Memory B cell (primary cell): Measurements from ENCODE around the gene SP6.
A peak's percentile ranks its signal among the peaks of the same experiment; 100 is the strongest.

ENCODE experiments used
- ATAC-seq: fragments of 150-1000 bp; cut with Tn5 transposase; 2 replicates; pipeline ENCODE4 v1.10.0; 2021; ENCODE audit warnings: low read depth, mild to moderate bottlenecking, moderate library complexity
- DNase-seq, 2 donors: peaks; one replicate each; pipeline ENCODE4 v3.0.0; 2022; ENCODE audit warnings: low spot score in 2 of 2
- H3K27ac Mint-ChIP-seq: one replicate; pipeline ENCODE4 v1.8.0; 2022; ENCODE audit warnings: mild to moderate bottlenecking, moderate library complexity, mixed read lengths
- H3K27me3 Mint-ChIP-seq: one replicate; pipeline ENCODE4 v1.8.0; 2022; ENCODE audit warnings: mixed read lengths
- H3K36me3 Mint-ChIP-seq: one replicate; pipeline ENCODE4 v1.8.0; 2022; ENCODE audit warnings: mild to moderate bottlenecking, mixed read lengths
- H3K4me1 Mint-ChIP-seq: one replicate; pipeline ENCODE4 v1.8.0; 2022; ENCODE audit warnings: mixed read lengths
- H3K4me3 Mint-ChIP-seq: one replicate; pipeline ENCODE4 v1.8.0; 2022; ENCODE audit warnings: mild to moderate bottlenecking, moderate library complexity, mixed read lengths
- H3K9me3 Mint-ChIP-seq: one replicate; pipeline ENCODE4 v1.8.0; 2022; ENCODE audit warnings: mixed read lengths

The SP6 gene

GRCh38 chr17:47884905-47885730 lies 34.2 kb upstream of the SP6 start:
- no peak for ATAC-seq
- no peak overlapping the region for H3K4me3 Mint-ChIP-seq

GRCh38 chr17:47884427-47884740 lies 33.4 kb upstream of the SP6 start:
- Mint-ChIP-seq H3K27me3 (peaks cover 16% of the 10 kb centered on the region), H3K27ac (no peak overlapping the region), H3K4me1 (no peaks in the 10 kb centered on the region), H3K36me3 (no peaks in the 10 kb centered on the region), H3K9me3 (no peaks in the 10 kb centered on the region), H3K4me3 (no peak overlapping the region)
- DNase-seq, result no peak
- no peak for ATAC-seq

More at GRCh38 chr17:47884905-47885730, 34.2 kb upstream of the SP6 start:
- Mint-ChIP-seq H3K4me1 (no peaks in the 10 kb centered on the region), H3K9me3 (no peaks in the 10 kb centered on the region), H3K27me3 (peaks cover 14% of the 10 kb centered on the region), H3K36me3 (no peaks in the 10 kb centered on the region), H3K27ac (no peak overlapping the region)
- DNase-seq, result no peak

GRCh38 chr17:47883589-47884426 lies 32.8 kb upstream of the SP6 start:
- Mint-ChIP-seq H3K4me1 (no peaks in the 10 kb centered on the region), H3K4me3 (no peak overlapping the region)
- ATAC-seq, result no peak

GRCh38 chr17:47882695-47883588 lies 32.0 kb upstream of the SP6 start:
- H3K36me3 Mint-ChIP-seq, result no peaks in the 10 kb centered on the region
- H3K9me3 Mint-ChIP-seq, result no peaks in the 10 kb centered on the region
- ATAC-seq, result no peak
- no peak overlapping the region for H3K4me3 Mint-ChIP-seq
- H3K4me1 Mint-ChIP-seq, result no peaks in the 10 kb centered on the region
- no peak for DNase-seq
- no peak overlapping the region for H3K27ac Mint-ChIP-seq
- peaks cover 24% of the 10 kb centered on the region for H3K27me3 Mint-ChIP-seq

More at GRCh38 chr17:47883589-47884426, 32.8 kb upstream of the SP6 start:
- H3K36me3 Mint-ChIP-seq, result no peaks in the 10 kb centered on the region
- H3K27ac Mint-ChIP-seq, result no peak overlapping the region
- no peaks in the 10 kb centered on the region for H3K9me3 Mint-ChIP-seq
- peaks cover 20% of the 10 kb centered on the region for H3K27me3 Mint-ChIP-seq
- no peak for DNase-seq

- ATAC-seq (no peak), DNase-seq (no peak)
- H3K4me1 Mint-ChIP-seq, result no peaks in the 10 kb centered on the region
- H3K36me3 Mint-ChIP-seq, result no peaks in the 10 kb centered on the region
- no peaks in the 10 kb centered on the region for H3K9me3 Mint-ChIP-seq
- no peak overlapping the region for H3K27ac Mint-ChIP-seq
- peaks cover 24% of the 10 kb centered on the region for H3K27me3 Mint-ChIP-seq
- no peak overlapping the region for H3K4me3 Mint-ChIP-seq
These were observed 31.3 kb upstream of the SP6 start for GRCh38 chr17:47882247-47882646.

- H3K36me3 Mint-ChIP-seq, result peaks cover 3% of the 10 kb centered on the region
- no peaks in the 10 kb centered on the region for H3K9me3 Mint-ChIP-seq
- no peaks in the 10 kb centered on the region for H3K4me1 Mint-ChIP-seq
- H3K27me3 Mint-ChIP-seq, result peaks cover 30% of the 10 kb centered on the region
- H3K4me3 Mint-ChIP-seq, result no peak overlapping the region
- no peak overlapping the region for H3K27ac Mint-ChIP-seq
- ATAC-seq (no peak), DNase-seq (no peak)
These were observed 29.0 kb upstream of the SP6 start for GRCh38 chr17:47879776-47880454.

- no peak overlapping the region for H3K27ac Mint-ChIP-seq
- no peaks in the 10 kb centered on the region for H3K4me1 Mint-ChIP-seq
- DNase-seq, result no peak
- H3K27me3 Mint-ChIP-seq, result peaks cover 34% of the 10 kb centered on the region
- no peak overlapping the region for H3K4me3 Mint-ChIP-seq
- H3K9me3 Mint-ChIP-seq, result no peaks in the 10 kb centered on the region
- no peak for ATAC-seq
- H3K36me3 Mint-ChIP-seq, result peaks cover 3% of the 10 kb centered on the region
These were observed 28.1 kb upstream of the SP6 start for GRCh38 chr17:47879028-47879585.

- ATAC-seq, result no peak
- Mint-ChIP-seq H3K4me1 (peaks cover 5% of the 10 kb centered on the region), H3K27ac (no peak overlapping the region), H3K9me3 (no peaks in the 10 kb centered on the region), H3K27me3 (peaks cover 40% of the 10 kb centered on the region), H3K36me3 (peaks cover 3% of the 10 kb centered on the region), H3K4me3 (no peak overlapping the region)
- no peak for DNase-seq
These were observed 27.5 kb upstream of the SP6 start for GRCh38 chr17:47878203-47879027.

- DNase-seq (no peak), ATAC-seq (no peak)
- Mint-ChIP-seq H3K27me3 (peaks cover 37% of the 10 kb centered on the region), H3K36me3 (peaks cover 3% of the 10 kb centered on the region), H3K4me3 (no peak overlapping the region), H3K9me3 (no peaks in the 10 kb centered on the region), H3K4me1 (peaks cover 5% of the 10 kb centered on the region), H3K27ac (no peak overlapping the region)
These were observed 26.5 kb upstream of the SP6 start for GRCh38 chr17:47877368-47878034.

GRCh38 chr17:47875011-47875985 lies 24.3 kb upstream of the SP6 start:
- H3K4me1 Mint-ChIP-seq, result peaks cover 5% of the 10 kb centered on the region
- no peak overlapping the region for H3K27ac Mint-ChIP-seq
- peaks cover 3% of the 10 kb centered on the region for H3K36me3 Mint-ChIP-seq
- peaks cover 38% of the 10 kb centered on the region for H3K27me3 Mint-ChIP-seq
- no peak overlapping the region for H3K4me3 Mint-ChIP-seq
- DNase-seq (no peak), ATAC-seq (no peak)
- H3K9me3 Mint-ChIP-seq, result no peaks in the 10 kb centered on the region

- H3K36me3 Mint-ChIP-seq, result peaks cover 3% of the 10 kb centered on the region
- H3K4me1 Mint-ChIP-seq, result peaks cover 5% of the 10 kb centered on the region
- ATAC-seq (no peak), DNase-seq (no peak)
- peak overlapping the region; percentile 2 for H3K4me3 Mint-ChIP-seq
- H3K9me3 Mint-ChIP-seq, result no peaks in the 10 kb centered on the region
- peaks cover 32% of the 10 kb centered on the region for H3K27me3 Mint-ChIP-seq
- no peak overlapping the region for H3K27ac Mint-ChIP-seq
These were observed 22.5 kb upstream of the SP6 start for GRCh38 chr17:47873200-47874090.
